ENCODE results near the gene RIMOC1. TPM values are rescaled to one million over a fixed set of nuclear protein-coding genes. Genes with fewer than 3 reads are reported as not detected.

The RIMOC1 gene
- total RNA-seq, 1 donor from 2014 or later: 48.3 TPM

DNA sequence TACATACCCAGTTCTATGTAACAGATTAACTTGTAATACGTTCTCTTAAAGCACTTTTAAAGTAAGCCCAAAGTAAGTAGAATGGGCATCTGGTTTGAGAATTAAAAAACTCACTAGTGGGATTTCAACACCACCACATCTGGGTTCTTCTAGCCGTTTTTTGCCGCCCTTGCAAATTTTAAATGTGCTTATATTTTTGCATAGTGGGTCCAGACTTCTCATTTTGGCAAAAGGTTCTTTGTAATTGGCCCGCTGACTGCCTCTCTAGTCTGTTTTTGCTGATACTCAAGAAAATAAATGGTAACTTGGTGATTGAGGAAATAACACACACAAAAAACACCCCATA is 20.4 kb downstream of the RIMOC1 start:
- Mint-ChIP-seq H3K4me3 (ENCODE audit: low read depth) (peak overlapping the region; percentile 85), H3K9me3 (ENCODE audit: low read depth) (no peaks in the 10 kb centered on the region), H3K27ac (peak overlapping the region; percentile 27), H3K27me3 (no peaks in the 10 kb centered on the region), H3K4me1 (ENCODE audit: low read depth) (peaks cover 12% of the 10 kb centered on the region), H3K36me3 (ENCODE audit: insufficient read depth) (peaks cover 4% of the 10 kb centered on the region)
- TF ChIP-seq, protein P1, sequence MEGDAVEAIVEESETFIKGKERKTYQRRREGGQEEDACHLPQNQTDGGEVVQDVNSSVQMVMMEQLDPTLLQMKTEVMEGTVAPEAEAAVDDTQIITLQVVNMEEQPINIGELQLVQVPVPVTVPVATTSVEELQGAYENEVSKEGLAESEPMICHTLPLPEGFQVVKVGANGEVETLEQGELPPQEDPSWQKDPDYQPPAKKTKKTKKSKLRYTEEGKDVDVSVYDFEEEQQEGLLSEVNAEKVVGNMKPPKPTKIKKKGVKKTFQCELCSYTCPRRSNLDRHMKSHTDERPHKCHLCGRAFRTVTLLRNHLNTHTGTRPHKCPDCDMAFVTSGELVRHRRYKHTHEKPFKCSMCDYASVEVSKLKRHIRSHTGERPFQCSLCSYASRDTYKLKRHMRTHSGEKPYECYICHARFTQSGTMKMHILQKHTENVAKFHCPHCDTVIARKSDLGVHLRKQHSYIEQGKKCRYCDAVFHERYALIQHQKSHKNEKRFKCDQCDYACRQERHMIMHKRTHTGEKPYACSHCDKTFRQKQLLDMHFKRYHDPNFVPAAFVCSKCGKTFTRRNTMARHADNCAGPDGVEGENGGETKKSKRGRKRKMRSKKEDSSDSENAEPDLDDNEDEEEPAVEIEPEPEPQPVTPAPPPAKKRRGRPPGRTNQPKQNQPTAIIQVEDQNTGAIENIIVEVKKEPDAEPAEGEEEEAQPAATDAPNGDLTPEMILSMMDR (IDR thresholded peaks at IDR 0.05; ENCODE audit: unreplicated experiment): no peak
- no peak for DNase-seq (ENCODE audit: low spot score, unreplicated experiment)

DNA sequence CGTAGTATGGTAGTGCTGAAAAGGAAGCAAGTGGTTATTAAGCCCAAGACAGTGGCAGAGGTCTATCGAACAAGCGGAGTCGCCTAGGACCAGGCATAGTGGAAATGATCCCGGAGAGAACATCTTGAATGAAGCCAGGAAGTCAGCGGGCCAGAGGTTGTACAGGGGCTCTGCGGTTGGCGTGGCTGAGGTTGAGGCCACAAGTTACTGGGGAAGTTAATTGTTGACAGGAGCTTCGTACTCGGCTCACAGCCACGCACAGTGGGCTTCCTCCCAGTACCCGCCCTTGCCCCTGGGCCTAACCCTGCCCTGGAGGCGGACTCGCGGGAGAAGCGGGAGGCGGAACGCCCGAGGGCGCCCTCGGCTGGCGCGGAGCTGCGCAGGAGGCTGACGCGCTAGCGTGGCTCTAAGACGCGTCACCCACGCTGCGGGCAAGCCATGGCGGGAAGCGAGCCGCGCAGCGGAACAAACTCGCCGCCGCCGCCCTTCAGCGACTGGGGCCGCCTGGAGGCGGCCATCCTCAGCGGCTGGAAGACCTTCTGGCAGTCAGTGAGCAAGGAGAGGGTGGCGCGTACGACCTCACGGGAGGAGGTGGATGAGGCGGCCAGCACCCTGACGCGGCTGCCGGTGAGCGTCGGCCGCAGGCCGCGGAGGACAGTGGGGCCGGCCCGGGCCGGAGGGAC is 20.9 kb downstream of the RIMOC1 start, which contains the start of gene FBXO4:
TSS of gene FBXO4 (plus strand) at position 410 of the 683 bp plus-strand sequence. CDS start at position 439, 29 bp downstream.
- Mint-ChIP-seq H3K4me3 (ENCODE audit: low read depth) (peak within 1 kb of the TSS; percentile 85), H3K9me3 (ENCODE audit: low read depth) (no peaks in the 10 kb centered on the region), H3K4me1 (ENCODE audit: low read depth) (peaks cover 12% of the 10 kb centered on the region), H3K36me3 (ENCODE audit: insufficient read depth) (peaks cover 4% of the 10 kb centered on the region), H3K27me3 (no peaks in the 10 kb centered on the region), H3K27ac (peak within 1 kb of the TSS; percentile 96)
- TF ChIP-seq, protein P1 (IDR thresholded peaks at IDR 0.05; ENCODE audit: unreplicated experiment): peak; percentile 67
- DNase-seq (ENCODE audit: low spot score, unreplicated experiment): peak; percentile 70

DNA sequence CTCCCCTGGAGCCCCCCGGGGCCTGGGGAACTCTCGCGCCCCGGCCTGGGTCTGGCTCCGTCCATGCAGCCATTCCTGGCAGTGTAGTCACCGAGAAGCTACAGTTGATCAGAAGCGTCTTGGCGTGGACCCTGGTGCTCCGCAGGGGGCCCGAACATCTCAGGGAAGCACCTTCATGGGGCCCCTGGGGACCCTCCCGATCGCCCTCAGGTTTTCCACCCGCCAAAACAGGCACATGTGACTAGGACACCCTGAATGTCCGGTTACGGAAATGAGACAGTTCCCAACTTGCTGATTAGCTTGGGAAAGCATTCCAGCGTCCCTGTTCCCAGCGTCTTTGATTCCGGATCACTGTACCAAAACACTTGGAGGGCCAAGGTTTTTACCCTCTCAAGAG is 21.4 kb downstream of the RIMOC1 start:
- DNase-seq (ENCODE audit: low spot score, unreplicated experiment): no peak
- peaks cover 12% of the 10 kb centered on the region for H3K4me1 Mint-ChIP-seq (ENCODE audit: low read depth)

DNA sequence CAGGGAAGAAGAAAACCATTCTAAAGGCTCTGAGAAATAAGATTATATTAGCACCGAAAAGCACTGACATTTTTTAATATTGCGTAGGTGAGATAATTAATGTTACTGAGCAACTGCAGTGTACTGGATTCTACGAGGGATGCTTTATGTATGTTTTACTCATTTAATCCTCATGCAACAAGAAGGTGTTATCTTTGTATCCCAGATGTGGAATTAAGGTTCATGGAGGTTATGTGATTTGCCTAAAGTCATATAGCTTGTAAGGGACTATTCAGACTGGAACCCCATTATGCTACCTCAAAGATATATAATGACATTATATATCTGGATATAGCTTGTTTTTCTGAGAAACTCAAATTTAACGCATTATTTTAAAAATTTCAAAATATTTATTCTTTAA is 23.5 kb downstream of the RIMOC1 start:
- TF ChIP-seq, protein P1 (IDR thresholded peaks at IDR 0.05; ENCODE audit: unreplicated experiment): no peak
- H3K4me3 Mint-ChIP-seq (ENCODE audit: low read depth): no peak overlapping the region
- no peaks in the 10 kb centered on the region for H3K27me3 Mint-ChIP-seq
- H3K4me1 Mint-ChIP-seq (ENCODE audit: low read depth): peaks cover 12% of the 10 kb centered on the region
- no peaks in the 10 kb centered on the region for H3K9me3 Mint-ChIP-seq (ENCODE audit: low read depth)
- peaks cover 10% of the 10 kb centered on the region for H3K36me3 Mint-ChIP-seq (ENCODE audit: insufficient read depth)
- no peak overlapping the region for H3K27ac Mint-ChIP-seq
- no peak for DNase-seq (ENCODE audit: low spot score, unreplicated experiment)

More for the DNA sequence above, 21.4 kb downstream of the RIMOC1 start:
- H3K27me3 Mint-ChIP-seq: no peaks in the 10 kb centered on the region
- H3K27ac Mint-ChIP-seq: peak overlapping the region; percentile 91
- peaks cover 6% of the 10 kb centered on the region for H3K36me3 Mint-ChIP-seq (ENCODE audit: insufficient read depth)
- H3K4me3 Mint-ChIP-seq (ENCODE audit: low read depth): peak overlapping the region; percentile 85
- TF ChIP-seq, protein P1 (IDR thresholded peaks at IDR 0.05; ENCODE audit: unreplicated experiment): no peak
- no peaks in the 10 kb centered on the region for H3K9me3 Mint-ChIP-seq (ENCODE audit: low read depth)

DNA sequence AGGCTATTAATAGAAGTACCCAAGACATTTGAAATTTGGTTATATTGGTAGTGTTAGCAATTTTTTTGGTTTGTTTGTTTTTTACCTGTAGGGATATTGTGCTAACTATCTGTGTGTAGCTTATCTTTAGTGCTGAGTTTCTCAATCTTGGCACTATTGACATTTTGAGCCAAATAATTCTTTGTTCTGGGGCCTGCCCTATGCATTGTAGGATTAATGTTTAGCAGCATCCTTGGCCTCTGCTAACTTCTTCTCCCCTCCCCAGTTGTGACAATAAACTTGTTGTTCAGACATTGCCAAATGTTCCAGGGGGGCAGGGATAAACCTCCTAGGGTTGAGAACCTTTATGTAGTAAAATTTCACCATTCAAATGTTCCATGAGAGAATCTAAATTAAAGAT is 24.9 kb downstream of the RIMOC1 start:
- H3K36me3 Mint-ChIP-seq (ENCODE audit: insufficient read depth): peaks cover 10% of the 10 kb centered on the region
- no peak overlapping the region for H3K4me3 Mint-ChIP-seq (ENCODE audit: low read depth)
- no peaks in the 10 kb centered on the region for H3K9me3 Mint-ChIP-seq (ENCODE audit: low read depth)
- DNase-seq (ENCODE audit: low spot score, unreplicated experiment): no peak
- TF ChIP-seq, protein P1 (IDR thresholded peaks at IDR 0.05; ENCODE audit: unreplicated experiment): no peak
- no peak overlapping the region for H3K27ac Mint-ChIP-seq
- peaks cover 12% of the 10 kb centered on the region for H3K4me1 Mint-ChIP-seq (ENCODE audit: low read depth)
- H3K27me3 Mint-ChIP-seq: no peaks in the 10 kb centered on the region

Data from progenitor cell of endocrine pancreas (in vitro differentiated cells).